Ascending aorta (tissue), 2 donors: ENCODE measurements around the gene SLC35A3. TPM values are rescaled to one million over a fixed set of nuclear protein-coding genes. Genes with fewer than 3 reads are reported as not detected.

Experiments used
- DNase-seq, 2 donors: peaks; one replicate each; pipeline ENCODE4 v3.0.0-alpha.2; 2019; ENCODE audit warnings: low spot score in 2 of 2
- H3K27ac ChIP-seq, 2 donors: fragments of 200-600 bp; sonication (generic); one replicate each; pipeline ENCODE4 v1.5.1; 2016 to 2017; ENCODE audit warnings: mild to moderate bottlenecking in 1 of 2
- H3K27me3 ChIP-seq: fragments of 200-600 bp; sonication (generic); one replicate; pipeline ENCODE4 v1.5.1; 2017
- H3K36me3 ChIP-seq, 2 donors: fragments of 200-600 bp; sonication (generic); one replicate each; pipeline ENCODE4 v1.5.1; 2016
- H3K4me1 ChIP-seq, 2 donors: fragments of 200-600 bp; sonication (generic); one replicate each; pipeline ENCODE4 v1.5.1; 2016 to 2017; ENCODE audit warnings: mild to moderate bottlenecking in 1 of 2
- H3K4me3 ChIP-seq, 2 donors: fragments of 200-600 bp; sonication (generic); one replicate each; pipeline ENCODE4 v1.5.1; 2016 to 2017; ENCODE audit warnings: mild to moderate bottlenecking in 1 of 2
- H3K9me3 ChIP-seq, 2 donors: fragments of 200-600 bp; sonication (generic); one replicate each; pipeline ENCODE4 v1.5.1; 2016
- intact Hi-C: fragments of 100-400 bp; cut with DNase I; formaldehyde crosslinking; loops from one replicate; pipeline ENCODE4 v1.15.1; 2023
- total RNA-seq: library from RNA; depleted of rRNA; stranded (reverse); fragments of >200 nt; gene quantifications from one replicate; pipeline ENCODE4 v1.1.0, GENCODE V29; 2016
- TF ChIP-seq, protein P1 (sequence below), 3 experiments: fragments of 200-600 bp in 2 of 3; fragments of 450-650 bp in 1 of 3; sonication (generic) in 2 of 3; IDR thresholded peaks; one replicate each; pipeline ENCODE4 v1.5.1; 2016 to 2019; ENCODE audit warnings: antibody characterized with exemption in 3 of 3, mild to moderate bottlenecking in 1 of 3, moderate library complexity in 1 of 3

The SLC35A3 gene
- total RNA-seq, 1 donor from 2014 or later = 8.4 TPM

GRCh38 chr1:99992044-99992722, 22.4 kb downstream of the SLC35A3 start:
- peaks cover 0 to 5% of the 10 kb centered on the region in 2 donors for H3K9me3 ChIP-seq
- TF ChIP-seq, protein P1, sequence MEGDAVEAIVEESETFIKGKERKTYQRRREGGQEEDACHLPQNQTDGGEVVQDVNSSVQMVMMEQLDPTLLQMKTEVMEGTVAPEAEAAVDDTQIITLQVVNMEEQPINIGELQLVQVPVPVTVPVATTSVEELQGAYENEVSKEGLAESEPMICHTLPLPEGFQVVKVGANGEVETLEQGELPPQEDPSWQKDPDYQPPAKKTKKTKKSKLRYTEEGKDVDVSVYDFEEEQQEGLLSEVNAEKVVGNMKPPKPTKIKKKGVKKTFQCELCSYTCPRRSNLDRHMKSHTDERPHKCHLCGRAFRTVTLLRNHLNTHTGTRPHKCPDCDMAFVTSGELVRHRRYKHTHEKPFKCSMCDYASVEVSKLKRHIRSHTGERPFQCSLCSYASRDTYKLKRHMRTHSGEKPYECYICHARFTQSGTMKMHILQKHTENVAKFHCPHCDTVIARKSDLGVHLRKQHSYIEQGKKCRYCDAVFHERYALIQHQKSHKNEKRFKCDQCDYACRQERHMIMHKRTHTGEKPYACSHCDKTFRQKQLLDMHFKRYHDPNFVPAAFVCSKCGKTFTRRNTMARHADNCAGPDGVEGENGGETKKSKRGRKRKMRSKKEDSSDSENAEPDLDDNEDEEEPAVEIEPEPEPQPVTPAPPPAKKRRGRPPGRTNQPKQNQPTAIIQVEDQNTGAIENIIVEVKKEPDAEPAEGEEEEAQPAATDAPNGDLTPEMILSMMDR (IDR thresholded peaks at IDR 0.05) = no peak
- intact Hi-C loops = no loop called here

GRCh38 chr1:99992760-99993467, 23.1 kb downstream of the SLC35A3 start:
- intact Hi-C loops = no loop called here
- H3K4me3 ChIP-seq = no peak overlapping the region
- peaks cover 0 to 17% of the 10 kb centered on the region in 2 donors for H3K36me3 ChIP-seq
- no peak overlapping the region for H3K27ac ChIP-seq
- H3K27me3 ChIP-seq = no peaks in the 10 kb centered on the region
- H3K4me1 ChIP-seq = no peaks in the 10 kb centered on the region
- H3K9me3 ChIP-seq = peaks cover 0 to 5% of the 10 kb centered on the region in 2 donors
- no peak for DNase-seq
- TF ChIP-seq, protein P1 (IDR thresholded peaks at IDR 0.05) = no peak

More at GRCh38 chr1:99992044-99992722, 22.4 kb downstream of the SLC35A3 start:
- DNase-seq = no peak
- no peaks in the 10 kb centered on the region for H3K27me3 ChIP-seq
- no peak overlapping the region for H3K27ac ChIP-seq
- peaks cover 0 to 15% of the 10 kb centered on the region in 2 donors for H3K36me3 ChIP-seq
- no peak overlapping the region for H3K4me3 ChIP-seq
- H3K4me1 ChIP-seq = no peaks in the 10 kb centered on the region

- peaks cover 0 to 21% of the 10 kb centered on the region in 2 donors for H3K36me3 ChIP-seq
- H3K4me1 ChIP-seq = no peaks in the 10 kb centered on the region
- TF ChIP-seq, protein P1 (IDR thresholded peaks at IDR 0.05) = no peak
- no peak overlapping the region for H3K4me3 ChIP-seq
- intact Hi-C loops = no loop called here
- no peaks in the 10 kb centered on the region for H3K27me3 ChIP-seq
- DNase-seq = no peak
- H3K9me3 ChIP-seq = peaks cover 0 to 5% of the 10 kb centered on the region in 2 donors
- no peak overlapping the region for H3K27ac ChIP-seq
These were observed 23.7 kb downstream of the SLC35A3 start for GRCh38 chr1:99993468-99993845.

DNA sequence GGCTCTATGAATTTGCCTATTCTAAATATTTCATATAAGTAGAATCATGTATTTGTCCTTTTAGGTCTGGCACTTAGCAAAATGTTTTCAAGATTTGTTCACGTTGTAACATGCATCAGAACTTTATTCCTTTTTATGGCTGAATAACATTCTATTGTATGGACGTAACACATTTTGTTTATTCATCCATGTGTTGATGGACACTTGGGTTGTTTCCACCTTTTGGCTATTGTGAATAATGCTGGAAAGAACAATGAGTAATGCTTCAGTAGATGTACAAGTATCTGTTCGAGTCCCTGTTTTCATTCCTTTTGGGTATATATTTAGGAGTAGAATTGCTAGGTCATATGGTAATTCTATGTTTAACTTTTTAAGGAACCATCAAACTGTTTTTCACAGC, 24.7 kb downstream of the SLC35A3 start:
- peaks cover 0 to 21% of the 10 kb centered on the region in 2 donors for H3K36me3 ChIP-seq
- peaks cover 0 to 5% of the 10 kb centered on the region in 2 donors for H3K9me3 ChIP-seq
- DNase-seq = no peak
- TF ChIP-seq, protein P1 (IDR thresholded peaks at IDR 0.05) = no peak
- no peak overlapping the region for H3K4me3 ChIP-seq
- H3K27me3 ChIP-seq = no peaks in the 10 kb centered on the region
- intact Hi-C loops = no loop called here
- no peak overlapping the region for H3K27ac ChIP-seq
- H3K4me1 ChIP-seq = no peaks in the 10 kb centered on the region

- no peak overlapping the region for H3K27ac ChIP-seq
- H3K4me1 ChIP-seq = no peaks in the 10 kb centered on the region
- H3K27me3 ChIP-seq = no peaks in the 10 kb centered on the region
- H3K4me3 ChIP-seq = no peak overlapping the region
- intact Hi-C loops = no loop called here
- DNase-seq = no peak
- peaks cover 0 to 21% of the 10 kb centered on the region in 2 donors for H3K36me3 ChIP-seq
- TF ChIP-seq, protein P1 (IDR thresholded peaks at IDR 0.05) = no peak
- H3K9me3 ChIP-seq = peaks cover 0 to 1% of the 10 kb centered on the region in 2 donors
These were observed 27.2 kb downstream of the SLC35A3 start for GRCh38 chr1:99996951-99997350.
